ENCODE measurements around the gene KMT2D.

Gene KMT2D

DNA sequence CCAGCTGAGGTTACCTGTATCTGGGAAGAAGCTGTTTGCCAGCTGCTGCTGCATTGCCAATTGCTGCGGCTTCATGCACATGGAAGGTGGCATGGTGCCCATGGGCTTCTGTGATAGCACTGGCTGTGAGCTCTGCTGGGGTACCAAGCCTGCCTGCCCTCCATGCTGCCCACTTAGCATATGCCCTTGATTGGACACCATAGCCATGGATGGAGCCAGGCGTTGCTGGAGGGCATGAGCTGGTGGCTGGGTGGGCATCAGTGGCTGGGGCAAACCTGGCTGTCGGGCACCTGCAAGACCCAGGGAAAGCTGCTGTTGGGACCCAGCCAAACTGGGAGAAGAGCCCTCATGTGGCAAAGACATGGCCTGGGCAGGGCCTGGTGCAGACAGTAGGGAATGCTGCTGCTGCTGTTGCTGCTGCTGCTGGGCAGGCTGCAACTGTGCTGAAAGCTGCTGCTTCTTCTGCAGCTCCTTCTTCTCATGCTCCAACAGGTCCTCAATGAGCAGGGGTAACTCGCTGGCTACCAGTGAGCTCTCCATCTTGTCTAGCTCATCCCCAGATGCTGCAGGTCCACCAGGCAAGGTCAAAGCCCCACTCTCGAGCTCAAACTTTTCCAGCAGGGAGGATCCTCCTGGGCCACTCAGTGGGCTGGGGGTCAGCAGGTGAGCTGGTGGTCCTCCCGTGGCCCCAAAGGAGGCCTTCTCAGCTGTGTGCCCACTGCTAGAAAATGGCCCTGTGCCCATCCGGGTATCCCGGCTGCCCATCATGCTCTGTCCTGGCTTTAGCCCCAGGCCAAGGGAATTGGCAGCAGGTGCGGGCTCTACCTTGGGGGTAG is 23.3 kb downstream of the KMT2D start:
- in situ Hi-C loops (cut with MboI; ENCODE audit: low sequenced_read_pairs), result no loop called here

DNA sequence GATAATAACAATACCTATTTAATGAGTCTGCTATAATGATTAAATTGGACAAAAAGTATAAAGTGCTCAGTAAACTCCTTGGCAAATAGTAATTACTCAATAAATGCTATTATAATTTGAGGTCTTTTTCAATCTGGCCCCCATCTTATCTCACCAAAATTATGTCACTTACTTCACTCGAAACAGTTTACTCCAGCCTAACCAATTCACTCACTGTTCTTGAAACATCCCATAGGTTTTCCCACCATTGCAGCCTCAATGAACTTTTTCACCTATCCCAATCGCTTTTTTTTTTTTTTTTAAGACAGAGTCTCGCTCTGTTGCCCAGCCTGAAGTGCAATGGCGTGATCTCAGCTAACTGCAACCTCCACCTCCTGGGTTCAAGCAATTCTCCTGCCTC is 24.6 kb downstream of the KMT2D start:
- in situ Hi-C loops (cut with MboI; ENCODE audit: low sequenced_read_pairs), result no loop called here

DNA sequence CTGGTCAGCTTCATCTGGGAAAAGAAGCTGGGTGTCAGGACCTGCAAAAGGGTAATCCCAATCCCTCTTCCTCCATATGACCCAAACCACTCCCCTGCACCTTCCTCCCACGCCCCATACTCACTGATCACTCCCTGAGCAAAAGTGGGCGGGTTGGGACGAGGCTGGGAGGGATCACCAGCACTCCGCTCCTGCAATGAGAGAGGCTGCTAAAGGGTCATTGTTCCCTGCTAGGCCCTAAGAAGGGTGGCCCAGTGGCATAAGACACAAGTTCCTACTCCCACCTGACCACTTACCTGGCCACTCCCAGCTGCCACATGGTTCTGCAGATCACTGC is 26.3 kb downstream of the KMT2D start:
- in situ Hi-C loops (cut with MboI; ENCODE audit: low sequenced_read_pairs), result no loop called here

DNA sequence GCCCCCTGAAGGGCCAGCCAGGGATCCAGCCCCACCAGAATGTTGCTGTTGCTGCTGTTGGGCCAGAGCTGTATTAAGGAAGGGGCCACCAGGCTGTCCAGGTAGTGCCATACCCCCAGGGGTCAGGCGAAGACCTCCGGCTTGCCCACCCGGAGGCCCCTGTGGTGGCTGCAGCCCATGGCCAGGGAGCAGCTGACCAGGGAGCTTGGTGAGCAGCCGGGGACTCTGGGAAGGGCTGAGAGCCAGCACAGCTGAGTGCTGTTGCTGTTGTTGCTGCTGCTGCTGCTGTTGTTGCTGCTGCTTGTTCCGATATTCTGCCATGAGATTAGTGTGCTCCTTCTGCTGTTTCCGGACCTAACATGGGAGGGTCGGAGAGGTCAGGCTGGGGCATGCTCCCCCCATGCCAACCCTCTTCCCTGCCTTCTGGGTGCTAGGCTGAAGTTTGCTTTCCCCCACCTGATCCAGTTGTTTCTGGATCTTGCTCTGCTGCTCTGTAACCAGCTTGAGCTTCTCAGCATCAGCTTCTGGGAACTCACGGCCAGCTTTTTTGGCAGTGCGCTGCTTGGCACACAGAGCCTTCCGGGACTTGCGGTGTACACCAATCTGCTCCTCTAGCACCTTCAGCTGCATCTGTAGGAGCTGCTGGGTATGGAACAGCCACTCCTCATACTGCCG is 26.8 kb downstream of the KMT2D start:
- in situ Hi-C loops (cut with MboI; ENCODE audit: low sequenced_read_pairs), result no loop called here

DNA sequence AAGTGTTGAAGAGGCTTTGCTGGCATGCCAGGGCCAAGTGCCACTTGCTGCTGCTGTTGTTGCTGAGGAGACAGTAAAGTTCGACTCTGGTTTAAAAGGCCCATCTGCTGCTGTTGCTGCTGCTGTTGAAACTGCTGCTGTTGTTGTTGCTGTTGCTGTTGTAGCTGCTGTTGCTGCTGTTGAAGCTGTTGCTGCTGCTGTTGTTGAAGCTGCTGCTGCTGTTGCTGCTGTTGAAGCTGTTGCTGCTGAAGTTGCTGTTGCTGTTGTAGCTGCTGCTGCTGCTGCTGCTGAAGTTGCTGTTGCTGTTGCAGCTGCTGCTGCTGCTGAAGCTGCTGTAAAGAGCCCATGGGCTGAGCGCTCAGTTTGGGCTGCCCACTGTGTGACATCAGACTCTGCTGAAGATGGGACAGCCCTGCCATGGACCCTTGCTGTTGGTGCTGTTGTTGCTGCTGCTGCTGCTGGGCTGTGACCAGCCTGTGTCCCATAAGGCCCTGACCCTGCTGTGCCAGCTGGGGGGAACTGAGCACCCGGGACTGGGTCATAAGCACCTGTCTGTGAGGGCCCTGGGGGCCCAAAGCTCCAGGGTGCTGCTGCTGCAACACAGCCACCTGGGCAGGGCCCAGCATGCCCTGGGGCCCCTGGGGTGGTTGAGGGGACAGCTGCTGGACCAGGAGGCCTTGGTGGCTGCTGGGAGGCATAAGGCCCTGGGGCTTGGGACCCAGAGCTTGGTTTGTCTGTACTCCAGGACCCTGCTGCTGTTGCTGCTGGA is 27.7 kb downstream of the KMT2D start:
- in situ Hi-C loops (cut with MboI; ENCODE audit: low sequenced_read_pairs), result no loop called here

DNA sequence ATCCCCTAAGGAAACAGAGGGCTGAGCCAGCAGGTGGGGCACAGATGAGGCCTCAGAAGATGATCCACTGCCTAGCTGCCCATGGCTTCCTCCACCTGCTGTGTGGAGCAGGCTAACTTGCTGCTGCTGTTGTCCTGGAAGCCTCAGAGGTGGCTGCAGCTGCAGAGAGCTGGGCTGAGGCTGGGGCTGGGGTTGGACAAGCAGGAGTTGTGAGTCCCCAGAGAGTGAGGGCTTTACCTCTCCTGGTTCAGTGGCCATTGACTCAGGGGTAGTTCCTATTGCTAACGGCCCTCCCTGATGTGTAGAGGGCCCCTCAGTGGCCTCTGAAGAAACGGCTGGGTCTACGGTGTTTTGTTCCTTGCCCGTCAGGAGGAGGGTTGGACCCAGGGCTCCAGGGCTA is 28.3 kb downstream of the KMT2D start:
- in situ Hi-C loops (cut with MboI; ENCODE audit: low sequenced_read_pairs), result no loop called here

DNA sequence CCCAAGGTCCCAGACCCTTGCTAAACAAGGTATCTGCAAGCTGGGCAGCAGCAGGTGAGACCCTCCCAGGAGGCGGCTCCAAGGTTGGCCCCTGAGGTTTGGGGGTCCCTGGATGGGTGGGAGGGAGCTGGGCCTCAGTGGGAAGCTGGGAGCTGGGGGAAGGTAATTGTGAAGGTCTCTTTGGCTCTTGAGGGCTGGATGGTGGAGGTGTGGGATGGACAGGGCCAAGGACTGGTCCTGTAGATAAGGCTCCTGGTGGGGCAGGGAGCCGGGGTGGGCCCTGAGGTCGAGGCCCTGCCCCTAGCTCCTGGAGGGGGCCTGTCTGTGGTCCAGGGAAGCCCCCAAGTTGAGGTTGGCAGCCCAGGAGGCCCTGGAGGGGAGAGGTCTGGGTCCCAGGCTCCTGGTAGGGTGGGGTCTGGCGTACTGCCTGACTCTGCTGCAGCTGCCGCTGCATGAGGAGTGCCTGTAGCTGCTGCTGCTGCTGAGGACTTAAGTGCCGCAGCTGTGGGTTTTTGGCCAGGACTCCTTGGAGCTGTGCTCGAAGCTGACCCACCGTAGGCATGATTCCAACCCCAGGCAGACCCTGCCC is 28.9 kb downstream of the KMT2D start:
- in situ Hi-C loops (cut with MboI; ENCODE audit: low sequenced_read_pairs), result no loop called here

DNA sequence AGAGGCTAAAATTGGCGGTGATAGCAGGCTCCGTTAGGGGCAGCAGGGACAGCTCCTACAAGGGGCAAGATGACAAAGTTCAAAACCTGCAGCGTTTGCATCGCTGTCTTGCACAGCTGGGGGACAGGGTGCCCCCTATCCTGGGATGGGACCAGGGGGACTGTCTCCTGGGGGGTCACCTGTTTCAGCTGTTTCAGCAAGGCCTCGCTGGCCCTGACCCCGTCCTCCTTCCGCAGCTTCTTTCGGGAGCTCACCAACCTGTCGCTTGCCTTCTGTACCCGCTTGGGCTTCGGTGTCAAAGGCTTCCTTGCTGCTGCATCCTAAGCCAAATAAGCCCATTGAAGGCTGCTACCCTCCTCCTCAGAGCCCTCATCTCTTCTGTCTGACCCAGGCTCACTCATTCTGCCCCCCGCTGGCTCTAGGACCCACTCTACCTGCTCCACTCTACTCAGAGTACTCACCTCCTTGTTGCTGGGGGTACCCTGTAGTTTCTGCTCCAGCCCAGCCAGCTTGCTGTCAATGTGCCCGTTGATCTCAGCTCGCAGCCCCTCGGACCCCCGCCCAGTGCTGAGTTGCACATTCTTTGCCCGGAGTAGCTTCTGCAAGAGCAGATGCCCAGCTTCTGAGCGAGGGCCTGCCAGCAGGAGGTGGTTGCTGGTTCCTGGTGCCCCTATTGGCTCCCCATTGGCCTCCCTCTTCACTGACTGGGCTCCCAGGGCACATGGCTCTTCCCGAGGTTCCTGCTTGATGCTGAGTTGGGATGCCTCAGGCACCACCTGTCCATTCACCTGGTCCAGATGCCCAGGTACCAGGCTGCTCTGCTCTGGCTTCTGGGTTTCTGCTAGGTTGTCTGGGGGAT is 29.7 kb downstream of the KMT2D start:
- in situ Hi-C loops (cut with MboI; ENCODE audit: low sequenced_read_pairs), result no loop called here

DNA sequence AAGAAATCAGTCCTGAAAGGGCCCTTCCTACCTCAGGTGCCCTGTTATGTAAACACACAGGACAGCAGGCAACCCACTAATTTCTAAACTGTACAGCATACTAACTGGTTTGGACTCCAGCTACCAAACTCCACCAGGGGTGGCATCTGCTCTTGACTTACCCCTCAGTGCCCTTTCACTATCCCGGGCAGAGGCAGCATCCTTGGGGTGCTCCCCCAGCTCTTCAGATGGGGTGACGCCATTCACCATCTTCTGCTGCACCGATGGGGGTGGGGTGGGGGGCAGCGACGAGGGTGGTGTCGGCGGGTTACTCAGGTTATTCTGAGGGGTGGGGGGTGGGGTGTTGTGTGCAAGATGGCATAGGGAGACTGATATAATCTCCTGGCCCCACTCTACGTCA is 30.5 kb downstream of the KMT2D start:
- in situ Hi-C loops (cut with MboI; ENCODE audit: low sequenced_read_pairs), result no loop called here

DNA sequence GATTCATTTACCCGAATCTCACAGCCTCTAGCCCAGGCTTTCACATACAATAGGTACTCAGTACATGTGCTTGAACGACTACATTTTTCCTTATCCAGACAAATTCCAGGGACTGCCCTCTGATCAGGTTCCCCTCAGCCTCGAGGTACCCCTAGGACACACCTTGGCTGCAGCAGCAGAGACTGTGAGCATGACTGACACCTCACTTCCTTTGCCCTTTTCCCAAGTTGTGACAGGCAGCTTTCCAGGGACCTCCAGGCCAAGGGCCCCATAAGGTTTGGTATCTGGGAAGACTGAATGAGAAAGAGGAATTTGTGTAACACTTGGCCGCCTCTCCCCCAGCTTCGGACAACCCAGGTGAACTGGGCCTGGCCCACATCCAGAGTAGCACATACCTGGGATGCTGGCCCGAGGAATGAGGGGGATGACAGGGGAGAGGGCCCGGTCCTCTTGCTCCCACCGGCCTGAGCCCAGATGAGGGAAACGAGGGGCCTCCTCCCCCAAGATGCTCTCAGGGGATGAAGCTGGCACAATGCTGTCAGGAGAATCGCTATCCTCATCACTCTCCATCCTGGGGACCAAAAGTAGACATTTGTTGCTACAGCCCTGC is 31.8 kb downstream of the KMT2D start:
- in situ Hi-C loops (cut with MboI; ENCODE audit: low sequenced_read_pairs), result no loop called here

DNA sequence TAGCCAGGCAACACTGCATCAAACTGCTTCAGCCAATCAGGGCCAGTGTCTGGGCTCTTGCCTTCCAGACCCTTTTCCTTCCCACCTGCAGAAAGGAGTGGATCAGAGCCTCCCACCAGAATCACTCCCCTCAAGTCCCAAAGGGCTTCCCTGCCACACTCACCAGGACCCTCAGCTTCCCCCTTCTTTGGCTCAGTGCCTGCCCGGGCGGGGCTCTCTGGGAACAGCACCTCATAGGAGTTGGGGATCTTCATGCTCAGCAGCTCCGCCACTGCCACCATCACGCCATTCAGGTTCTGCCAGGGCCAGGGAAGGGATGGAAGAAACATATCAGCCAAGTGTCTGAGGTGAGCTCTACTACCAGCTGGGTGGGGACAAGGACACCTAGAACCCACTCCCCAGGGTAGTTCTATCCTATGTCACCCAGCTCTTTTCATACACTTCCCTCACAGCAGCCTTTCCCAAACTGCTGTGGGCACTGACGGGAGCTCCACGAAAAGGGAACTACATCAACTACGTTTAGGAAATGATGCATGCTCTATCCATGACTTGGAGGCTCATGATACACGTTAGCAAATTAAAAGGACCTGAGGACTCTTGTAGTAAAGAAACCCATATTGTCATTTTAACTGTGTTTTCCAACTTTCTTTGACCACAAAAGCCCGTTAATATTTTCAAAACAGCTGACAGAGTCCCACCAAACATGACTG is 32.6 kb downstream of the KMT2D start:
- in situ Hi-C loops (cut with MboI; ENCODE audit: low sequenced_read_pairs), result no loop called here

DNA sequence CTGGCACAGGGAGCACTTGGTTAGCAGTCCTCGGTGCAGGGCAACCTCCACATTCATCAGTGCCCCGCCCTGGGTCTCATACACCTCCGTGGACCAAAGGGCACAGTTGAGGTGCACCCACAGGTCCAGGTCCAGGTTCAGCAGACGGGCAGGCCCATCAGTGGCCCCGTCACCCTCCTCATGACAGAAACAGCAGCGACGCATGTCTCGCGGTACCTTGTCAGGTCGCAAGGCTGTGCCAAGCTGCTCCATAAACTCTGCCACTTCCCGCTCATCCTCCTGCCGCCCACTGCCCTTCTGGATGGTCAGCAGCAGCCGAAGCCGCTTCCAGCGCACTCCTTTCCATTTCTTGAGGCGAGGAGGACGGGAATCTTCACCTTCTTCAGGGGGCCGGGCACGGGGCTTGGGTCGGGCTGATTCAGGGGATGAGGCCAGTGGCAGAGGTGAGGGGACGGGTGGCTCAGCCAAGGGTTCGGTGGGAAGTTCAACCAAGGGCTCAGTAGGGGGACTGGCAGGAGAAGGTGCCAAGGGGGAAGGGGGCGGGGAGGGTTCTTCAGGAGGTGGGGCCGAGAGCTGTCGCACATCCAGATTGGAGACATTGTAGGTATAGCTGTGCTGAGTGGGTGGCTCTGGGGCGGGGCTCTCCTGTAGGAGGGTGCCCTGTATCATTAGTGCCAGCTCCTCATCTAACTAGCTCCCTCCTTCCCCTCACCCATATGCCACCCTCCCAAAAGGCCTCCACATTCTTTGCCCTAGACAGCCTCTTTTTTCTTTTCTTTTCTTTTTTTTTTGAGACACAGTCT is 33.7 kb downstream of the KMT2D start:
- in situ Hi-C loops (cut with MboI; ENCODE audit: low sequenced_read_pairs), result no loop called here

DNA sequence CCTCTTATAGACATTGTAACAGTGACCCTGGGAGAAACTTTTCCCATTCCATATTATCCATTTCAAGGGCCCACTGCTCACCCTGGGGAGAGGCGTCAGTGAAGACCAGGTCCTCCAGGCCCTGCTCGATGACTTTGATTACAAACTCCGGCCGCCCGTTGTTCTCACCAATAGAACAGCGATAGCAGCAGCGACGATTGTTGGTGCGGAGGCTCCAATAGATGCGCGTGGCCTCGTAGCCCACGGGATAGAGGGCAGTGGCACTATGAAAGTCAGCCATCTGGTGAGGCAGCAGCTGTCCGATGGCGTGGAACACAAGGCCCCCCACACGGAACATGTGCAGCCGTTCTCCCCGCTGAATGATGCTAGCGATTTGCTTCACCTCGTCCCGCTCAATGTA is 34.5 kb downstream of the KMT2D start:
- in situ Hi-C loops (cut with MboI; ENCODE audit: low sequenced_read_pairs), result no loop called here

DNA sequence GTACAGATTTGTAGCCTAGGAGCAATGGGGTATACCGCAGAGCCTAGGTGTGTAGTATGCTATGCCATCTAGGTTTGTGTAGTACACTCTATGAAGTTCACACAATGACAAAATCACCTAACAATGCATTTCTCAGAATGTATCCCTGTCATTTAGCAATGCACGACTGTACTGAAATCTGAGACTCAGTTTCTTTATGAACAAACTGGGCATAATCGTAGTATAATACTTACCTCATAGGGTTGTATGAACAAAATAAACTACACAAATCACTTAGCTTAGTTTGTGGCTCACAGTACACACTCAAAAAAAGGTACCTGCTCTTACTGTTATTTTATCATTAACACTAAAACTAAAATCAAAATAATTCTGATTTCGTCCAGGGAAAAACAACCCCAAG is 35.1 kb downstream of the KMT2D start:
- in situ Hi-C loops (cut with MboI; ENCODE audit: low sequenced_read_pairs), result no loop called here

DNA sequence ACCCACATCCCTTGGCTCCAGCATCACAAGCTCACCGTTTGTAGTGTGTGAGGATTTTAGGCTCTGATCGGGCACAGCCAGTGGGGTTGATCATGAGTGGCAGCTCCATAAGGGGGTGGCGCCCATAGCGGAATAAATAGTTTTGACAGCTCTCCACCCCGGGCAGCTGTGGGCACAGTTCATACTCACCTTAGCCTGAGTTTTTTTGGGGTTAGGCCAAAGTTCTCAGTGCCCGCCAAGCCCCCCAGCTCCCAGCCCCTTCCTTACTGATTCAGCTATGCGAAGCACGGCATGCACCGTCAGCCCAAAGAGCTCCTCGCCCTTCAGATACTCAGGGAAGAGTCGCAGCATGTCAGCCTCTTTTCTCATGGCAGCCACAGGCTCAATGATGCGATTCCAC is 36.1 kb downstream of the KMT2D start:
- in situ Hi-C loops (cut with MboI; ENCODE audit: low sequenced_read_pairs), result no loop called here

DNA sequence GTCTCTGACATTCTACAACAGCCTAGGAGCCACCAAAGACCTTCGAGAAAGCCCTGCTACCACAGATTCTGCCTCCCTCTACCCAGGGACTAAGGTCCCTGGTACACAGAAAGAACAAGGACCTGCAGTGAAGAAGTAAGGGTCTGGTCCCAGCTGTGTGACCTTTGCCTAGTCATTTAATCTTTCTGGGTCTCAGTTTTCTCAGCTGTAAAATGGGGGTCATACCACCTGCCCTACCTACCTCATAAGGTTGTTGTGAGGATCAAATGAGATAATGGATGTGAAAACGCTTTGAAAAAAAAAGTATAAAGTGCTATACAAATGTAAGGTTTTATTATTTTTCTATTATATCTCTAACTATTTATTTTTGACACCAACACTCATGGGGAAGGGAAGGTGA is 36.8 kb downstream of the KMT2D start:
- in situ Hi-C loops (cut with MboI; ENCODE audit: low sequenced_read_pairs), result no loop called here

DNA sequence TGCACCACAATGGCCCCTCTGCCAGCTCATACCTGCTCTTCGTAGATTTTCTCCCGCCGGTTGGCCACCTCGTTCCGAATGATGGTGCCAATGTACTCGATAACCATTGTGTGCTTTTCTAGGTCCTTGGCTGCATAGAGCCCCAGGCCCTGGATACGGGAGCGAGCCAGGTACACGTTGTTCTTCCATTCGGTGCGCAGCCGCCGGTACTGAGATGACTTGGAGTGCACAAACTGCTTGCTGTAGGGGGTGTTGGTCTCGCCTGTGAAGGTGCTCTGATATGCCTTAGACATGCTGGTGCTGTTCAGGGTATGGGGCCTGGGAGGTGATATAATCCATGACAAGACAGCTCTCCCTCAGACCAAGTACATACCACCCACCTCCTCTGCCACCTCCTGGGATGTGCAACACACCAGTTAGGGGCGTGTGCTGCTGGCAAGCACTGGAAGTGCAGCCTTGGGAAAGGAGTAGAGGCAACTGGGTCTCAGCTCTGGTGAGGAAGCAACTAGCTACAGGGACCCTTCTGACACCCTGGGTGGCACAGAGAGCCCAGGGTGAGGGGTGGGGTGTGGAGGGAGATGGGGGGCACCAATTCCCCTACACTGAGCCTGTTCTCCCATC is 37.9 kb downstream of the KMT2D start:
- in situ Hi-C loops (cut with MboI; ENCODE audit: low sequenced_read_pairs), result no loop called here

DNA sequence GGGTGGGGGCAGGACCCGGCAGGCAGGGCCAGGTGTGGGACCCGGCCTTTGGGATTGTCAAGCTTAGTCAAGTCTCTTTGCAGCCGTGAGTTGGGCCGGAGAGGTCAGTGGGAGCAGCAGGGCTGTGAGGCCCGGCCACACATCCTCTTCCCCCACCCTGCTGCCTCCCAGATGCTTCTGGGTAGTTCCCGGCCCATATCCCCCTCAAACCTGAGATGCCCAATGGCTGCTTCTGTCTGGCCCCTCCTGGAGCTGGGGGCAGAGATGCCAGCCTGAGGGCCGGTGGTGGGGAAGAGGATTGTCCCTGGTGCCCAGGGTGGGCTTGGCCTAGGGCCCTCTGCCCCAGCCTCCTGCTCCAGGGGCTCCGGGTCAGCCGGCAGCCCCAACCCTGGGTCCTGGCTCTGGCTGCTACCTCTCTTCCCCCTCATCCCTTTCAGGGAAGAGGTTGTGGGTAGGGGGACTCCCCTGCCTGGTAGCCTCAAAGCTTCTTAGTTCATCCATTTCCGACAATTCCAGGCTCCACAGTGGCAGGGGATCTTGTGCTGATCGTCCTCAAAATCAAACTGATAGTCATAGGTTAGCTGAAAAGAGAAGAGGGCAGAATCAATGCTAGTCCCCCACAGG is 39.2 kb downstream of the KMT2D start:
- in situ Hi-C loops (cut with MboI; ENCODE audit: low sequenced_read_pairs), result no loop called here

Measured in HL-60/S4 treated with phorbol 12-myristate 13-acetate at 8.2 ng/mL for 4 days and 3 days (cell line).